HEK293 (cell line): ENCODE data around the gene KMT2A.

ENCODE experiments used
- BCL11A ChIP-seq: fragments of 450-650 bp; formaldehyde crosslinking; IDR thresholded peaks from 2 replicates; pipeline ENCODE4 v1.5.1; 2016; ENCODE audit warnings: low read depth, missing biosample characterization, missing genetic modification characterization
- KLF9 ChIP-seq: fragments of 450-650 bp; formaldehyde crosslinking; IDR thresholded peaks from 2 replicates; pipeline ENCODE4 v1.5.1; 2016; ENCODE audit warnings: missing biosample characterization, missing genetic modification characterization, low read depth
- ZBTB1 ChIP-seq: fragments of 450-650 bp; formaldehyde crosslinking; IDR thresholded peaks from 2 replicates; pipeline ENCODE4 v1.5.1; 2016; ENCODE audit warnings: missing biosample characterization, missing genetic modification characterization
- ZBTB17 ChIP-seq: fragments of 450-650 bp; formaldehyde crosslinking; IDR thresholded peaks from 2 replicates; pipeline ENCODE4 v1.5.1; 2016; ENCODE audit warnings: missing biosample characterization, missing genetic modification characterization
- ZNF132 ChIP-seq: fragments of 450-650 bp; formaldehyde crosslinking; IDR thresholded peaks from 2 replicates; pipeline ENCODE4 v1.5.1; 2017; ENCODE audit warnings: missing biosample characterization, missing genetic modification characterization, borderline replicate concordance
- ZNF274 ChIP-seq, 2 experiments: fragments of 200-500 bp in 1 of 2; fragments of 450-650 bp in 1 of 2; sonication (Bioruptor generic) in 1 of 2; formaldehyde crosslinking in 1 of 2; IDR thresholded peaks; 2 replicates each; pipeline versions ENCODE4 v1.5.1 to v1.6.1; 2014 to 2016; ENCODE audit warnings: borderline replicate concordance in 1 of 2, inconsistent platforms in 1 of 2, low read length in 1 of 2, missing biosample characterization in 1 of 2, missing genetic modification characterization in 1 of 2
- ZNF596 ChIP-seq: fragments of 450-650 bp; IDR thresholded peaks from 2 replicates; pipeline ENCODE4 v1.5.0; 2018; ENCODE audit warnings: missing biosample characterization, mild to moderate bottlenecking, missing genetic modification characterization, moderate library complexity
- ZNF664 ChIP-seq: fragments of 450-650 bp; formaldehyde crosslinking; IDR thresholded peaks from 2 replicates; pipeline ENCODE4 v1.5.1; 2016; ENCODE audit warnings: missing biosample characterization, missing genetic modification characterization
- TF ChIP-seq, protein P1 (sequence below): fragments of 450-650 bp; formaldehyde crosslinking; IDR thresholded peaks from 2 replicates; pipeline ENCODE4 v1.5.1; 2016; ENCODE audit warnings: missing biosample characterization, missing genetic modification characterization

DNA sequence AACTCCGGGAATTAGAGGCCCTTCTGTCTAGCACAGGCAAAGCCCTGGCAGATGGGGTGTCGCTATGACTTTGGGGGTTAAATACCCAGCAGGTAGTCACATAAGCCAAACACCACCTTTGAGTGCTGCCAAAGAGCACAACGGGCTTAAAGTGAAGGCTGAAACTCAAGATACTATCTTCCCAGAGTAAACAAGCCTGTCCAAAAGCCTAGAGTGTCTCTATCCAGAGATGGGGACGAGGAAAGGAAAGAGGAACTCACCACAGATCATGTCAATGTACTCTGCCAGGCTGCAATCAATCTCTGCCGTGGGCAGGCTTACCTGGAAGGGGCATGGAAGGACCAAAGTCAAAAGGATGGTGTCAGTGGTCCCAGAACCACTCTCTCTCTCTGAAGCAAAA is 109.2 kb downstream of the KMT2A start:
- TF ChIP-seq ZBTB1 (tag by site-specific recombination) (no peak), BCL11A (tag by site-specific recombination) (no peak), ZNF664 (tag by site-specific recombination) (no peak), ZNF596 (tag by site-specific recombination) (no peak), KLF9 (tag by site-specific recombination) (no peak), ZNF274 (IDR thresholded peaks at IDR 0.05; ENCODE audit: low read length) (no peak), ZNF274 (tag by site-specific recombination; IDR thresholded peaks at IDR 0.05; ENCODE audit: borderline replicate concordance) (no peak), ZNF132 (no peak), ZBTB17 (tag by site-specific recombination) (no peak)
- TF ChIP-seq, protein P1, sequence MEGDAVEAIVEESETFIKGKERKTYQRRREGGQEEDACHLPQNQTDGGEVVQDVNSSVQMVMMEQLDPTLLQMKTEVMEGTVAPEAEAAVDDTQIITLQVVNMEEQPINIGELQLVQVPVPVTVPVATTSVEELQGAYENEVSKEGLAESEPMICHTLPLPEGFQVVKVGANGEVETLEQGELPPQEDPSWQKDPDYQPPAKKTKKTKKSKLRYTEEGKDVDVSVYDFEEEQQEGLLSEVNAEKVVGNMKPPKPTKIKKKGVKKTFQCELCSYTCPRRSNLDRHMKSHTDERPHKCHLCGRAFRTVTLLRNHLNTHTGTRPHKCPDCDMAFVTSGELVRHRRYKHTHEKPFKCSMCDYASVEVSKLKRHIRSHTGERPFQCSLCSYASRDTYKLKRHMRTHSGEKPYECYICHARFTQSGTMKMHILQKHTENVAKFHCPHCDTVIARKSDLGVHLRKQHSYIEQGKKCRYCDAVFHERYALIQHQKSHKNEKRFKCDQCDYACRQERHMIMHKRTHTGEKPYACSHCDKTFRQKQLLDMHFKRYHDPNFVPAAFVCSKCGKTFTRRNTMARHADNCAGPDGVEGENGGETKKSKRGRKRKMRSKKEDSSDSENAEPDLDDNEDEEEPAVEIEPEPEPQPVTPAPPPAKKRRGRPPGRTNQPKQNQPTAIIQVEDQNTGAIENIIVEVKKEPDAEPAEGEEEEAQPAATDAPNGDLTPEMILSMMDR (tag by site-specific recombination) = no peak
